ENCODE measurements around the gene AGBL2.
"Not testable (repeated sequence)": the region's sequence is repeated elsewhere in the genome, so short reads cannot be mapped to it uniquely, and the experiment has no call there.

- TF ChIP-seq, protein P1, sequence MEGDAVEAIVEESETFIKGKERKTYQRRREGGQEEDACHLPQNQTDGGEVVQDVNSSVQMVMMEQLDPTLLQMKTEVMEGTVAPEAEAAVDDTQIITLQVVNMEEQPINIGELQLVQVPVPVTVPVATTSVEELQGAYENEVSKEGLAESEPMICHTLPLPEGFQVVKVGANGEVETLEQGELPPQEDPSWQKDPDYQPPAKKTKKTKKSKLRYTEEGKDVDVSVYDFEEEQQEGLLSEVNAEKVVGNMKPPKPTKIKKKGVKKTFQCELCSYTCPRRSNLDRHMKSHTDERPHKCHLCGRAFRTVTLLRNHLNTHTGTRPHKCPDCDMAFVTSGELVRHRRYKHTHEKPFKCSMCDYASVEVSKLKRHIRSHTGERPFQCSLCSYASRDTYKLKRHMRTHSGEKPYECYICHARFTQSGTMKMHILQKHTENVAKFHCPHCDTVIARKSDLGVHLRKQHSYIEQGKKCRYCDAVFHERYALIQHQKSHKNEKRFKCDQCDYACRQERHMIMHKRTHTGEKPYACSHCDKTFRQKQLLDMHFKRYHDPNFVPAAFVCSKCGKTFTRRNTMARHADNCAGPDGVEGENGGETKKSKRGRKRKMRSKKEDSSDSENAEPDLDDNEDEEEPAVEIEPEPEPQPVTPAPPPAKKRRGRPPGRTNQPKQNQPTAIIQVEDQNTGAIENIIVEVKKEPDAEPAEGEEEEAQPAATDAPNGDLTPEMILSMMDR (IDR thresholded peaks at IDR 0.05; ENCODE audit: control extremely low read depth in 1 of 3, insufficient read depth in 1 of 3, low read depth in 1 of 3, low read length in 3 of 3): not testable (repeated sequence)
- TF ChIP-seq, protein P2, sequence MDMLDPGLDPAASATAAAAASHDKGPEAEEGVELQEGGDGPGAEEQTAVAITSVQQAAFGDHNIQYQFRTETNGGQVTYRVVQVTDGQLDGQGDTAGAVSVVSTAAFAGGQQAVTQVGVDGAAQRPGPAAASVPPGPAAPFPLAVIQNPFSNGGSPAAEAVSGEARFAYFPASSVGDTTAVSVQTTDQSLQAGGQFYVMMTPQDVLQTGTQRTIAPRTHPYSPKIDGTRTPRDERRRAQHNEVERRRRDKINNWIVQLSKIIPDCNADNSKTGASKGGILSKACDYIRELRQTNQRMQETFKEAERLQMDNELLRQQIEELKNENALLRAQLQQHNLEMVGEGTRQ (IDR thresholded peaks at IDR 0.05; ENCODE audit: low read length): not testable (repeated sequence)
- TF ChIP-seq GTF2F1 (IDR thresholded peaks at IDR 0.05; ENCODE audit: borderline replicate concordance, low read depth, low read length); RBBP5 (IDR thresholded peaks at IDR 0.05; ENCODE audit: borderline replicate concordance, low read depth, low read length); CEBPB (IDR thresholded peaks at IDR 0.05; ENCODE audit: low read depth, low read length): not testable (repeated sequence)
- TF ChIP-seq, protein P3, sequence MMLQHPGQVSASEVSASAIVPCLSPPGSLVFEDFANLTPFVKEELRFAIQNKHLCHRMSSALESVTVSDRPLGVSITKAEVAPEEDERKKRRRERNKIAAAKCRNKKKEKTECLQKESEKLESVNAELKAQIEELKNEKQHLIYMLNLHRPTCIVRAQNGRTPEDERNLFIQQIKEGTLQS (IDR thresholded peaks at IDR 0.05; ENCODE audit: insufficient read depth, low read depth, low read length): not testable (repeated sequence)
Measured at GRCh38 chr11:47664936-47665335, 50.2 kb downstream of the AGBL2 start.

Data from H1 (cell line).